GM12878 (cell line): Measurements from ENCODE around the gene PABPN1. TPM values are rescaled to one million over a fixed set of nuclear protein-coding genes. Genes with fewer than 3 reads are reported as not detected.
"Not testable (repeated sequence)": the region's sequence is repeated elsewhere in the genome, so short reads cannot be mapped to it uniquely, and the experiment has no call there.

Experiments used
- ATAC-seq: fragments of 200-7000 bp; cut with Tn5 transposase; 3 replicates; pipeline ENCODE4 v1.9.1; 2020; ENCODE audit warnings: mild to moderate bottlenecking, moderate library complexity
- BruUV-seq: library from RNA; stranded (reverse); fragments of 400-500 nt; replicated peaks from 2 replicates; lab custom pipeline; 2021; lab: Mats Ljungman, UMichigan
- CTCF ChIA-PET: fragments of 300-600 bp; sonication (Branson Sonifier 250); formaldehyde crosslinking; extraction: SDS; loops from one replicate; lab custom pipeline; 2021; ENCODE audit warnings: inconsistent platforms; lab: Yijun Ruan, JAX
- POLR2A ChIA-PET: fragments of 350-600 bp; formaldehyde crosslinking; extraction: SDS; loops from one replicate; lab custom pipeline; 2021; ENCODE audit warnings: inconsistent platforms; lab: Charles Lee
- RAD21 ChIA-PET: fragments of 300-600 bp; sonication (Branson Sonifier 250); formaldehyde crosslinking; loops from one replicate; lab custom pipeline; 2023; ENCODE audit warnings: antibody characterized with exemption; ENCODE audit not compliant: unreplicated experiment; lab: Charles Lee
- SMC1A ChIA-PET: fragments of 300-600 bp; sonication (Branson Sonifier 250); formaldehyde crosslinking; loops from one replicate; lab custom pipeline; 2023; ENCODE audit not compliant: unreplicated experiment, uncharacterized antibody; lab: Charles Lee
- DNase-seq: peaks from one replicate; pipeline ENCODE4 v3.0.0-alpha.2; 2011; ENCODE audit warnings: low read depth, low spot score
- FAIRE-seq: peaks from 3 replicates; lab custom pipeline; 2011; peaks lifted over from hg19 to GRCh38; lab: Jason Lieb, UNC
- H2AFZ ChIP-seq: 2 replicates; pipeline ENCODE4 v1.6.0; 2011; ENCODE audit warnings: low read depth, low read length, control low read depth; ENCODE audit not compliant: control insufficient read depth
- H3K27ac ChIP-seq: 2 replicates; pipeline ENCODE4 v1.5.1; 2011; ENCODE audit warnings: control low read depth; ENCODE audit not compliant: control insufficient read depth, insufficient read depth
- H3K27me3 ChIP-seq, 2 experiments: replicated peaks in 1 of 2; 2 replicates each; pipeline versions ENCODE4 v1.6.0 to v1.6.1; 2011; ENCODE audit warnings: low read length in 1 of 2; ENCODE audit not compliant: control insufficient read depth in 2 of 2, insufficient read depth in 2 of 2
- H3K36me3 ChIP-seq, 2 experiments: 2 replicates each; pipeline ENCODE4 v1.5.1; 2011; ENCODE audit warnings: low read length in 1 of 2; ENCODE audit not compliant: control insufficient read depth in 2 of 2, insufficient read depth in 2 of 2
- H3K4me1 ChIP-seq: 2 replicates; pipeline ENCODE4 v1.6.1; 2011; ENCODE audit warnings: mild to moderate bottlenecking, low read length, moderate library complexity, mixed read lengths; ENCODE audit not compliant: control insufficient read depth, insufficient read depth
- H3K4me2 ChIP-seq: 2 replicates; pipeline ENCODE4 v1.6.0; 2011; ENCODE audit warnings: control low read depth; ENCODE audit not compliant: control insufficient read depth, insufficient read depth
- H3K4me3 ChIP-seq: fragments of 200-600 bp; sonication (generic); 2 replicates; pipeline ENCODE4 v1.5.1; 2016
- H3K79me2 ChIP-seq: 2 replicates; pipeline ENCODE4 v1.6.0; 2011; ENCODE audit warnings: low read length; ENCODE audit not compliant: control insufficient read depth, insufficient read depth
- H3K9ac ChIP-seq: 2 replicates; pipeline ENCODE4 v1.8.0; 2011; ENCODE audit warnings: low read length, control low read depth, mixed read lengths; ENCODE audit not compliant: control insufficient read depth, insufficient read depth
- H3K9me3 ChIP-seq: replicated peaks from 3 replicates; pipeline ENCODE4 v1.5.1; 2011; ENCODE audit warnings: mild to moderate bottlenecking, low read length; ENCODE audit not compliant: control insufficient read depth, insufficient read depth
- H4K20me1 ChIP-seq: 2 replicates; pipeline ENCODE4 v1.6.0; 2011; ENCODE audit not compliant: control insufficient read depth, insufficient read depth
- ETV6 ChIP-seq, 2 experiments: fragments of 450-650 bp in 1 of 2; IDR thresholded peaks in 1 of 2; conservative IDR thresholded peaks in 1 of 2; 2 replicates each; pipeline ENCODE4 v1.6.1; 2014; ENCODE audit warnings: antibody characterized with exemption in 1 of 2, borderline replicate concordance in 1 of 2, low read depth in 1 of 2, mild to moderate bottlenecking in 1 of 2, moderate library complexity in 1 of 2
- IKZF1 ChIP-seq: fragments of 450-650 bp; conservative IDR thresholded peaks from 2 replicates; pipeline ENCODE4 v1.6.1; 2017; ENCODE audit warnings: antibody characterized with exemption, mild to moderate bottlenecking
- NFIC ChIP-seq: IDR thresholded peaks from 2 replicates; pipeline ENCODE4 v1.6.1; 2012; ENCODE audit warnings: low read depth, mild to moderate bottlenecking, inconsistent platforms, low read length, moderate library complexity
- SREBF1 ChIP-seq: IDR thresholded peaks from 2 replicates; pipeline ENCODE4 v1.6.1; 2012; ENCODE audit warnings: mild to moderate bottlenecking, low read length
- WGBS: methylation state at CpG from one replicate; pipeline ENCODE4 v1.1.6; 2016; ENCODE audit warnings: low lambda C conversion rate; ENCODE audit not compliant: insufficient replicate concordance, insufficient coverage; ENCODE audit errors: missing lambda C conversion rate; 5-methylcytosine and 5-hydroxymethylcytosine counted together
- in situ Hi-C: fragments of 300-500 bp; cut with MboI; formaldehyde crosslinking; loops from 9 replicates; pipeline ENCODE4 v1.14.3; 2018; ENCODE audit warnings: mixed read lengths
- intact Hi-C: fragments of 100-400 bp; cut with micrococcal nuclease; formaldehyde crosslinking; loops from one replicate; pipeline ENCODE4 v1.14.2; 2022; ENCODE audit not compliant: unreplicated experiment
- polyA plus RNA-seq, 11 experiments: library from polyadenylated mRNA; depleted of rRNA in 4 of 11; unstranded in 6 of 11; stranded (reverse) in 5 of 11; fragments of >200 nt; fragmentation: Nextera tagmentation in 4 of 11; fragmentation: Illumina TruSeq in 1 of 11; extraction: Ambion mirVana in 4 of 11; extraction: Trizol in 1 of 11; gene quantifications; 1 replicate in 1 of 11; 2 replicates in 10 of 11; pipeline versions ENCODE4 v1.2.1 to v1.2.3, GENCODE V29; 2011 to 2016; ENCODE audit warnings: inconsistent platforms in 2 of 11, missing spikeins in 2 of 11, low read depth in 1 of 11
- total RNA-seq, 4 experiments: library from RNA; depleted of rRNA in 3 of 4; stranded (reverse); fragments of >200 nt in 3 of 4; fragmentation: Illumina TruSeq in 1 of 4; extraction: Trizol in 1 of 4; gene quantifications; 2 replicates each; pipeline versions ENCODE4 v1.2.1 to v1.2.3, GENCODE V29; 2013 to 2021
- TF ChIP-seq, protein P1 (sequence below): fragments of 450-650 bp; IDR thresholded peaks from 2 replicates; pipeline ENCODE4 v1.6.1; 2017; ENCODE audit warnings: mild to moderate bottlenecking, low read depth, inconsistent platforms; ENCODE audit not compliant: poor library complexity, severe bottlenecking
- TF ChIP-seq, protein P2 (sequence below): fragments of 450-650 bp; IDR thresholded peaks from 2 replicates; pipeline ENCODE4 v1.6.1; 2018; ENCODE audit warnings: borderline replicate concordance, mild to moderate bottlenecking; ENCODE audit not compliant: partially characterized antibody

PABPN1 gene
- total and polyA plus RNA-seq, 10 of the 15 experiments (the other 5 are each of a cell fraction or from before 2014, with no cell fraction given) = 31.3 to 248 (median 103) TPM

DNA sequence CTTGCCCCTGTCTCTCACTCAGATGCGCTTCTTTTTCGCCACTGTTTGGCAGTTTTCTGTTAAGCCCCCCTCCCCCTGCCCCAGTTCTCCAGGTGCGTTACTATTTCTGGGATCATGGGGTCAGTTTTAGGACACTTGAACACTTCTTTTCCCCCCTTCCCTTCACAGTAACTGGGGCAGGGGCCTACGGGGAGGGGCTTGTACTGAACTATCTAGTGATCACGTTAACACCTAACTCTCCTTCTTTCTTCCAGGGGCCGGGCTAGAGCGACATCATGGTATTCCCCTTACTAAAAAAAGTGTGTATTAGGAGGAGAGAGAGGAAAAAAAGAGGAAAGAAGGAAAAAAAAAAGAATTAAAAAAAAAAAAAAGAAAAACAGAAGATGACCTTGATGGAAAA lies 3.7 kb downstream of the PABPN1 start:
- SMC1A ChIA-PET = interaction anchor here (1.0 kb wide), 1 partner anchor 10 kb away, joined by 3 read pairs; no protein-coding TSS in a partner anchor
- Histone ChIP-seq H2AFZ (no peak overlapping the region), H3K9ac (no peak overlapping the region), H3K27me3 (no peaks in the 10 kb centered on the region), H3K36me3 (peaks cover 10 to 16% of the 10 kb centered on the region in 2 experiments), H3K4me2 (no peak overlapping the region), H3K79me2 (peaks cover 23% of the 10 kb centered on the region), H3K4me3 (no peak overlapping the region), H3K9me3 (no peaks in the 10 kb centered on the region), H3K4me1 (peaks cover 11% of the 10 kb centered on the region), H3K27ac (no peak overlapping the region), H4K20me1 (no peaks in the 10 kb centered on the region; the same call in 1 of the 2 replicates)
- in situ Hi-C loops = loop anchor here (5.0 to 25.0 kb wide), 2 partner anchors 232 to 787 kb away; partner anchors contain the start of genes DCAF11, NRL and THTPA
- 89% methylated on average over 7 of the region's 7 CpGs for WGBS
- CTCF ChIA-PET = interaction anchor here (0.6 to 7.2 kb wide), 3 partner anchors 23 to 235 kb away, joined by 3 to 77 read pairs (median 27); partner anchors contain the start of gene PPP1R3E
- TF ChIP-seq, protein P1, sequence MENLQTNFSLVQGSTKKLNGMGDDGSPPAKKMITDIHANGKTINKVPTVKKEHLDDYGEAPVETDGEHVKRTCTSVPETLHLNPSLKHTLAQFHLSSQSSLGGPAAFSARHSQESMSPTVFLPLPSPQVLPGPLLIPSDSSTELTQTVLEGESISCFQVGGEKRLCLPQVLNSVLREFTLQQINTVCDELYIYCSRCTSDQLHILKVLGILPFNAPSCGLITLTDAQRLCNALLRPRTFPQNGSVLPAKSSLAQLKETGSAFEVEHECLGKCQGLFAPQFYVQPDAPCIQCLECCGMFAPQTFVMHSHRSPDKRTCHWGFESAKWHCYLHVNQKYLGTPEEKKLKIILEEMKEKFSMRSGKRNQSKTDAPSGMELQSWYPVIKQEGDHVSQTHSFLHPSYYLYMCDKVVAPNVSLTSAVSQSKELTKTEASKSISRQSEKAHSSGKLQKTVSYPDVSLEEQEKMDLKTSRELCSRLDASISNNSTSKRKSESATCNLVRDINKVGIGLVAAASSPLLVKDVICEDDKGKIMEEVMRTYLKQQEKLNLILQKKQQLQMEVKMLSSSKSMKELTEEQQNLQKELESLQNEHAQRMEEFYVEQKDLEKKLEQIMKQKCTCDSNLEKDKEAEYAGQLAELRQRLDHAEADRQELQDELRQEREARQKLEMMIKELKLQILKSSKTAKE = no peak
- TF ChIP-seq ETV6 (conservative IDR thresholded peaks at IDR 0.05 in 1 of 2, IDR thresholded peaks at IDR 0.05 in 1 of 2; ENCODE audit: borderline replicate concordance in 1 of 2, low read depth in 1 of 2) = no peak
- no peak for TF ChIP-seq SREBF1
- TF ChIP-seq IKZF1 = no peak
- no peak for TF ChIP-seq NFIC
- TF ChIP-seq, protein P2, sequence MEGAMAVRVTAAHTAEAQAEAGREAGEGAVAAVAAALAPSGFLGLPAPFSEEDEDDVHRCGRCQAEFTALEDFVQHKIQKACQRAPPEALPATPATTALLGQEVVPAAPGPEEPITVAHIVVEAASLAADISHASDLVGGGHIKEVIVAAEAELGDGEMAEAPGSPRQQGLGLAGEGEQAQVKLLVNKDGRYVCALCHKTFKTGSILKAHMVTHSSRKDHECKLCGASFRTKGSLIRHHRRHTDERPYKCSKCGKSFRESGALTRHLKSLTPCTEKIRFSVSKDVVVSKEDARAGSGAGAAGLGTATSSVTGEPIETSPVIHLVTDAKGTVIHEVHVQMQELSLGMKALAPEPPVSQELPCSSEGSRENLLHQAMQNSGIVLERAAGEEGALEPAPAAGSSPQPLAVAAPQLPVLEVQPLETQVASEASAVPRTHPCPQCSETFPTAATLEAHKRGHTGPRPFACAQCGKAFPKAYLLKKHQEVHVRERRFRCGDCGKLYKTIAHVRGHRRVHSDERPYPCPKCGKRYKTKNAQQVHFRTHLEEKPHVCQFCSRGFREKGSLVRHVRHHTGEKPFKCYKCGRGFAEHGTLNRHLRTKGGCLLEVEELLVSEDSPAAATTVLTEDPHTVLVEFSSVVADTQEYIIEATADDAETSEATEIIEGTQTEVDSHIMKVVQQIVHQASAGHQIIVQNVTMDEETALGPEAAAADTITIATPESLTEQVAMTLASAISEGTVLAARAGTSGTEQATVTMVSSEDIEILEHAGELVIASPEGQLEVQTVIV = no peak
- FAIRE-seq = no peak
- DNase-seq = no peak
- BruUV-seq = no TSS peak
- intact Hi-C loops = loop anchor here (5.0 kb wide), 2 partner anchors 142 to 232 kb away; partner anchors contain the start of genes NGDN and THTPA
- POLR2A ChIA-PET = no interaction called here
- RAD21 ChIA-PET = no interaction called here
- ATAC-seq = no peak

DNA sequence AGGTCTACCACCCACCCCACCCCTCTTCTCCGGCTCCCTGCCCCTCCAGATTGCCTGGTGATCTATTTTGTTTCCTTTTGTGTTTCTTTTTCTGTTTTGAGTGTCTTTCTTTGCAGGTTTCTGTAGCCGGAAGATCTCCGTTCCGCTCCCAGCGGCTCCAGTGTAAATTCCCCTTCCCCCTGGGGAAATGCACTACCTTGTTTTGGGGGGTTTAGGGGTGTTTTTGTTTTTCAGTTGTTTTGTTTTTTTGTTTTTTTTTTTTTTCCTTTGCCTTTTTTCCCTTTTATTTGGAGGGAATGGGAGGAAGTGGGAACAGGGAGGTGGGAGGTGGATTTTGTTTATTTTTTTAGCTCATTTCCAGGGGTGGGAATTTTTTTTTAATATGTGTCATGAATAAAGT lies 4.5 kb downstream of the PABPN1 start:
- peaks cover 10 to 16% of the 10 kb centered on the region in 2 experiments for H3K36me3 ChIP-seq
- ATAC-seq, H3K9ac ChIP-seq, in situ Hi-C loops, intact Hi-C loops, H3K4me2 ChIP-seq, H2AFZ ChIP-seq, H3K27ac ChIP-seq, POLR2A ChIA-PET, H4K20me1 ChIP-seq, H3K9me3 ChIP-seq, FAIRE-seq, BruUV-seq, H3K4me1 ChIP-seq, H3K4me3 ChIP-seq, DNase-seq, H3K27me3 ChIP-seq: not testable (repeated sequence)
- SMC1A ChIA-PET = interaction anchor here (2.0 to 2.1 kb wide), 2 partner anchors 55 to 205 kb away, joined by 4 to 9 read pairs; no protein-coding TSS in a partner anchor
- CTCF ChIA-PET = interaction anchor here (0.7 to 3.1 kb wide), 15 partner anchors 9 to 249 kb away, joined by 3 to 34 read pairs (median 4); partner anchors contain the start of genes NGDN and ZFHX2
- H3K79me2 ChIP-seq = peaks cover 23% of the 10 kb centered on the region
- WGBS = 70% methylated on average over 5 of the region's 5 CpGs
- RAD21 ChIA-PET = interaction anchor here (2.1 kb wide), 1 partner anchor 58 kb away, joined by 10 read pairs; no protein-coding TSS in a partner anchor
